Measurements from ENCODE around the gene FOXN3.
"Not testable (repeated sequence)": the region's sequence is repeated elsewhere in the genome, so short reads cannot be mapped to it uniquely, and the experiment has no call there.

Gene FOXN3

DNA sequence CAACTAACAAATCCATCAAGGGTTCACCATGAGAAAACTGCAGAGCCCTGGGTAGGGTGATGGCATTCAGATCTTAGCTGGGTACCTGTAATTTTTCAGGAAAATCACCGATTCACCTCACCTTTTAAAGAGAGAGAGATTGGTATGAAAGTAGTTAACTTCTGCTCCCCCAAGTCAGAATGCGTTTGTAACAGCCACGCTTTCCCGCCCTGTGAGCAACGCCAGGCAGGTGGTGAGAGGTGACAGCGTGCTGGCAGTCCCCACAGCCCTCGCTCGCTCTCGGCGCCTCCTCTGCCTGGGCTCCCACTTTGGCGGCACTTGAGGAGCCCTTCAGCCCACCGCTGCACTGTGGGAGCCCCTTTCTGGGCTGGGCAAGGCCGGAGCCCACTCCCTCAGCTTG is 305.8 kb downstream of the FOXN3 start:
- not testable (repeated sequence) for FAIRE-seq

DNA sequence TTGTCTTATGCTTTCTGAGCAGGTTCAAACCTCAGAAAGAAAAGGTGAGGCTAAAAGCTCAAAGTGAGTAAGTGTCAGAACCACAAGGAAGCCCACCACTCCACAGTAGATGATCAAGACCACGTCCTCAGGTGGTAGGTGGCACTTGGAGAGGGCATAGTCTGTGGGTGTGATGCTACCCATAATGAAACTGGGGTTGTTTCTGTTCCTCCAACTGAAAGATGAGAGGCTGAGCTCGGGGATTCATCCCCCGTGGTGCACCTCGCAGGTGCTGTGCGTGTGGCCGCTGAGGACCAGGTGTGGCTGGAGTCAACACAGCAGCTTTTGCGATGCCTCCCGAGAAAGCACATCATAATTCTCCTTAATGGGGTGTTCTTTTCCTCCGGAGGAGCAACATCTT is 306.9 kb downstream of the FOXN3 start:
- FAIRE-seq = no peak

DNA sequence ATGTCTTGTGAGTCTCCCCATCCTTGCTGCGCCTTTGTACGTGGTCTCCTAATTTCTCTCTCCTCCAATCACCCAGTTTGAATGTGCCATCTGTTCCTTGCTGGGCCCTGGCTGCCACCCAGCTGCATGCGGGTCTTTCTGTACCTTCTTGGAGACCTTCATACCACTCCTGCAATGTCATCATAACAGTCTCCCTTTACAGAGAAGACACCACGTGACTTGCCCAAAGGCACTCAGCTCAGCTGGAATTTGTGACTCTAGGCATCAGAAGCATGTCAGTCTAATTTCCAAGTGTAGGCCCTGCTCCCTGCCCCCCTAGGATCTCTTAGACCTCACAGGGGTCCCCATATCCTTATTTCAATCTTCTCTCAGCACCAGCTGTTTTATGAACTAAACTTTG is 308.4 kb downstream of the FOXN3 start:
- FAIRE-seq = no peak

DNA sequence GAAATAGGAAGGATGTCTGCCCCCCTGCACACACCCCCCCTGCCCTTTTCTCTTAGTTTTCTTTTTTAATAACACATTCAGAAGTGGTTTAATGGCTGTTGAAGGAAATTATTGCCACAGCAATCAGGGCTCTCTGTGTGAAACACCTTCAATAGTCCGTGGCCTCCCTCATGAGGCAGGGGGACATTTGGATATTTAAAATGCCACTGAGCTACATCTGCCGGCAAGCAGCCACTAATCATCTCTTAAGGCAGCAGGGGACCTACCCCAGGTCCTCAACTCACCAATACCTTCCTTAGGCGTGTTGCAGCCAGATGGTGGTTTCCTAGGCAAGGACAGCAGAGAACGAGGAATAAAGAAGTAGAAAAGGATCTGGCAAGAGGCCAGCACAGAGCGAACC is 309.4 kb downstream of the FOXN3 start:
- no peak for FAIRE-seq

Data from colon (tissue), 2 donors.